Measurements from ENCODE around the gene EXOC3L4. TPM values are rescaled to one million over a fixed set of nuclear protein-coding genes. Genes with fewer than 3 reads are reported as not detected.

EXOC3L4 gene
- total and polyA plus RNA-seq, 2 of the 8 experiments (the other 6 are each of a cell fraction or from before 2014, with no cell fraction given) = 0.45 to 0.57 TPM

- Histone ChIP-seq H3K27ac (ENCODE audit: low read depth, low read length) (no peak overlapping the region), H3K79me2 (ENCODE audit: control insufficient read depth in 1 of 2, insufficient read depth in 2 of 2, low read length in 2 of 2) (no peaks in the 10 kb centered on the region), H3K18ac (ENCODE audit: extremely low read depth, low read length) (no peak overlapping the region), H3K27me3 (replicated peaks in 1 of 4; ENCODE audit: control insufficient read depth in 3 of 4, extremely low read depth in 1 of 4, insufficient read depth in 3 of 4, low read length in 3 of 4) (no peaks in the 10 kb centered on the region), H3K23ac (ENCODE audit: insufficient read length) (no peak overlapping the region), H3K9me3 (ENCODE audit: insufficient read depth in 2 of 2, low read depth in 1 of 2, low read length in 1 of 2) (no peaks in the 10 kb centered on the region), H3K56ac (replicated peaks; ENCODE audit: insufficient read length, low read depth, low read length) (no peak overlapping the region), H4K8ac (ENCODE audit: extremely low read depth, insufficient read depth, low read length) (no peak overlapping the region), H3K79me1 (ENCODE audit: low read depth, low read length) (no peaks in the 10 kb centered on the region), H4K91ac (replicated peaks; ENCODE audit: insufficient read length, low read length) (no peak overlapping the region), H3K14ac (ENCODE audit: insufficient read length) (no peak overlapping the region), H2AK5ac (ENCODE audit: low read depth, low read length) (no peak overlapping the region), H2BK5ac (ENCODE audit: low read depth, low read length) (no peak overlapping the region), H4K20me1 (replicated peaks in 1 of 2; ENCODE audit: control insufficient read depth in 1 of 2, insufficient read depth in 2 of 2, low read length in 2 of 2) (peaks cover 0 to 1% of the 10 kb centered on the region in 2 experiments), H2BK20ac (ENCODE audit: low read length) (no peak overlapping the region), H3K4me2 (ENCODE audit: insufficient read depth in 1 of 2, low read depth in 2 of 2, low read length in 2 of 2) (no peak overlapping the region), H2BK15ac (ENCODE audit: low read length) (no peak overlapping the region), H2BK120ac (replicated peaks; ENCODE audit: low read depth, low read length) (no peak overlapping the region), H3K4ac (replicated peaks; ENCODE audit: insufficient read length, low read depth, low read length) (no peak overlapping the region), H3K4me1 (replicated peaks in 1 of 4; ENCODE audit: control insufficient read depth in 3 of 4, insufficient read depth in 4 of 4, low read length in 3 of 4) (no peaks in the 10 kb centered on the region), H3K23me2 (ENCODE audit: low read depth, low read length) (no peaks in the 10 kb centered on the region), H2BK12ac (ENCODE audit: low read depth, low read length) (no peak overlapping the region), H2AFZ (ENCODE audit: low read length) (no peak overlapping the region), H3K9ac (replicated peaks in 1 of 4; ENCODE audit: extremely low read depth in 1 of 4, low read depth in 3 of 4, low read length in 3 of 4) (no peak overlapping the region), H4K5ac (ENCODE audit: insufficient read length, low read depth, low read length) (no peak overlapping the region), H3K36me3 (ENCODE audit: control insufficient read depth in 2 of 4, insufficient read depth in 4 of 4, low read length in 3 of 4) (no peaks in the 10 kb centered on the region), H3K4me3 (ENCODE audit: extremely low read depth in 1 of 4, insufficient read depth in 2 of 4, low read depth in 3 of 4, low read length in 4 of 4) (no peak overlapping the region)
- ChIA-PET POLR2A (ENCODE audit: partially characterized antibody) (interaction anchor here (0.6 to 1.1 kb wide), 2 partner anchors 12 to 132 kb away, joined by 3 to 4 read pairs; no protein-coding TSS in a partner anchor), CTCF (ENCODE audit: partially characterized antibody) (interaction anchor here (1.7 to 4.5 kb wide), 2 partner anchors 9 to 46 kb away, joined by 8 to 27 read pairs; no protein-coding TSS in a partner anchor)
- FAIRE-seq (no peak), DNase-seq (ENCODE audit: low read depth in 1 of 2, low spot score in 2 of 2) (no peak)
- WGBS, 2 experiments (ENCODE audit: extremely low coverage in 1 of 2, insufficient coverage in 1 of 2, insufficient read length in 1 of 2, insufficient replicate concordance in 2 of 2, low coverage in 1 of 2, low lambda C conversion rate in 2 of 2, missing lambda C conversion rate in 1 of 2) = 90% methylated on average over 15 of the region's 15 CpGs; no CpG with 5 or more reads in 1 of the 2 experiments
- no peak for TF ChIP-seq JUN (IDR thresholded peaks at IDR 0.05; ENCODE audit: low read depth, low read length)
- no peak for TF ChIP-seq CTBP2 (IDR thresholded peaks at IDR 0.05; ENCODE audit: borderline replicate concordance, insufficient read depth, insufficient read length, low read length)
- TF ChIP-seq EGR1 (IDR thresholded peaks at IDR 0.05; ENCODE audit: borderline replicate concordance, low read depth, low read length) = no peak
- TF ChIP-seq EZH2 (IDR thresholded peaks at IDR 0.05; ENCODE audit: low read depth, low read length, severe bottlenecking) = no peak
- TF ChIP-seq BACH1 (IDR thresholded peaks at IDR 0.05; ENCODE audit: low read length) = no peak
- TF ChIP-seq GABPA (IDR thresholded peaks at IDR 0.05; ENCODE audit: borderline replicate concordance, insufficient read depth, low read length) = no peak
- TF ChIP-seq SIRT6 (IDR thresholded peaks at IDR 0.05; ENCODE audit: low read length) = no peak
- TF ChIP-seq TEAD4 (IDR thresholded peaks at IDR 0.05; ENCODE audit: low read depth, low read length) = no peak
- no peak for TF ChIP-seq EP300 (IDR thresholded peaks at IDR 0.05; ENCODE audit: borderline replicate concordance in 1 of 2, low read depth in 2 of 2, low read length in 2 of 2)
- no peak for TF ChIP-seq FOSL1 (IDR thresholded peaks at IDR 0.05; ENCODE audit: insufficient read depth, low read depth, low read length)
- no peak for TF ChIP-seq SP2 (IDR thresholded peaks at IDR 0.05; ENCODE audit: low read length)
- no peak for TF ChIP-seq GTF2F1 (IDR thresholded peaks at IDR 0.05; ENCODE audit: borderline replicate concordance, low read depth, low read length)
Measured at GRCh38 chr14:103151270-103151945, 56.9 kb downstream of the EXOC3L4 start.

Data from H1 (cell line).